Measurements from ENCODE around the gene OSGIN1.

Gene OSGIN1

DNA sequence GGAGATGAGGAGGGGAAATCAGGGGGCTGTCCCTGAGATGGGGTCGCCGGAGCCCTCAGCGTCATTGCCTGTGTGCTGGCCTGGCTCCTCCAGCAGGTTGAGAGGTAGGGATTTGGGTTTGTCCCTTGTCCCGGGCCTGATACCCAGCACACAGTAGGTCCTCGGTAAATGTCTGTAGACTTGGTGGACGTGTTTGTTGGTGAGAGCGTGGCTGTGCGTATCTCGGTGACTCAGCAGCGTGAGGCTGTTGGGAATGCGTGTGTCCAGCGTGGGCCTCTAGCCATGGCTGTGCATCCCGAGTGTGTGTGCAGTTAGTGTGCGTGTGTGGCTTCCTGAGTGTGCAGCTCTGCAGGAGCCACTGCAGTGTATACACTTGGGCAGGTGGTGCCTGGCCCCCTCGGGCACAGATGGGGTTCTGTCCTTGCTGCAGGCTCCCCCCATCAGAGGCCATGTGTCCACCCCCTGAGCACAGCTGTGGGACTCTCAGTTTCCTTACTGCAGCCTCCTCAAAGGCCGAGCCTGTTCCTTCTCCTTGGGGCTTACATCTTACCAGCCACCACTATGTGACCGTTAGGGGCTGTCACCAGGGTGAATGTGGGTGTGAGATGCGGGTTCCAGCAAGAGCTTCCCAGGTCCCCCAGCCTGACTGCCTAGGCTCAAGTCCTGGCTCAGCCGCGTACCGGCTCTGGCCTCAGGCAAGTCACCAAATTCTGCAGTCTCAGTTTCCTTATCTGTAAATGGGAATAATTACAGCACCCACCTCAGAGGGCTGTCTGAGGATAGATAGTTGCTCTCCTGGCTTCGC lies 20.7 kb downstream of the OSGIN1 start:
- no CpG with 5 or more reads among the region's 22 CpGs for WGBS (ENCODE audit: insufficient coverage, insufficient read length)
- H3K36me3 ChIP-seq (ENCODE audit: control insufficient read depth, insufficient read depth, low read length) = no peaks in the 10 kb centered on the region
- no peak overlapping the region for H3K4me3 ChIP-seq (ENCODE audit: low read length)
- no peak for DNase-seq (ENCODE audit: low read depth, low spot score)
- H3K27me3 ChIP-seq (ENCODE audit: control insufficient read depth, insufficient read depth, low read length) = peaks cover 4% of the 10 kb centered on the region; the same call in 1 of the 2 replicates
- H3K27ac ChIP-seq (ENCODE audit: low read length) = no peak overlapping the region
- peaks cover 3% of the 10 kb centered on the region; the same call in 1 of the 2 replicates for H3K4me1 ChIP-seq (ENCODE audit: control insufficient read depth, insufficient read depth, low read length)
- no peaks in the 10 kb centered on the region for H3K9me3 ChIP-seq (ENCODE audit: control insufficient read depth, insufficient read depth, low read length)

GRCh38 chr16:83974475-83974874 lies 21.4 kb downstream of the OSGIN1 start:
- no peaks in the 10 kb centered on the region for H3K27me3 ChIP-seq (ENCODE audit: control insufficient read depth, insufficient read depth, low read length)
- H3K4me3 ChIP-seq (ENCODE audit: low read length) = no peak overlapping the region
- H3K9me3 ChIP-seq (ENCODE audit: control insufficient read depth, insufficient read depth, low read length) = no peaks in the 10 kb centered on the region
- peaks cover 3% of the 10 kb centered on the region; the same call in 1 of the 2 replicates for H3K4me1 ChIP-seq (ENCODE audit: control insufficient read depth, insufficient read depth, low read length)
- no CpG with 5 or more reads among the region's 7 CpGs for whole genome bisulfite sequencing (ENCODE audit: insufficient coverage, insufficient read length)
- no peak overlapping the region for H3K27ac ChIP-seq (ENCODE audit: low read length)
- H3K36me3 ChIP-seq (ENCODE audit: control insufficient read depth, insufficient read depth, low read length) = no peaks in the 10 kb centered on the region
- DNase-seq (ENCODE audit: low read depth, low spot score) = no peak

DNA sequence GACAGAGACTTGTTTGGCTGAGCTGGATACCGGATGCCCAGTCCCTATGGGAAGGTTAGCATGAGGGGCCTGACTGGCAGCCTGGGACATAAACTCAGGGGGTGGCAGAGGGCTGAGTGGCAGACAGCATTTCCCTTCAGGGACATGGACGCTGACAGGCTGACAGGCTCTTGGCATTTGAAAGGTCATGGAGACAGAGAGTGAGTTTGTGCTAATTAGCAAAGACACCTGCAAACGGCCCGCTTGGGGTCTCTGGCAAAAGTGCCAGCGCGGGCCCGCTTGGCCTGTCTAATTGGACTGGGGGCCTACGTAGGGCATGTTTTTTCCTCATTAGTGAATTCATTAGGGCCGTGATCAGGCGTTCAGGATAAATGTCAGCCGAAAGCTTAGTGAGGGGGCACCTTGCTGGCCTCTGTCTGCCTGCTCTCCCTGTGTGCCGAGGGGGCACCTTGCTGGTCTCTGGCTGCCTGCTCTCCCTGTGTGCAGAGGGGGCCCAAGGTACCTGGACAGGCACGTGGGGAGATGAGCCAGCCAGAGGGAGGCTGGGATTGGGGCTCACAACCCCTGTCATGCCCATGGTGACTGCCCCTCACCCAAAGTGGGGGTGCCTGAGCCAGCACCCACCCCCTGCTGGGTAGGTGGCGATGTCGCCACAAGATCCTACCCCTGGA lies 22.7 kb downstream of the OSGIN1 start:
- Histone ChIP-seq H3K36me3 (ENCODE audit: control insufficient read depth, insufficient read depth, low read length) (no peaks in the 10 kb centered on the region), H3K4me1 (ENCODE audit: control insufficient read depth, insufficient read depth, low read length) (no peaks in the 10 kb centered on the region; the same call in 1 of the 2 replicates), H3K27me3 (ENCODE audit: control insufficient read depth, insufficient read depth, low read length) (no peaks in the 10 kb centered on the region), H3K4me3 (ENCODE audit: low read length) (no peak overlapping the region), H3K9me3 (ENCODE audit: control insufficient read depth, insufficient read depth, low read length) (no peaks in the 10 kb centered on the region), H3K27ac (ENCODE audit: low read length) (no peak overlapping the region)
- no CpG with 5 or more reads among the region's 15 CpGs for WGBS (ENCODE audit: insufficient coverage, insufficient read length)
- no peak for DNase-seq (ENCODE audit: low read depth, low spot score)

- Histone ChIP-seq H3K27ac (ENCODE audit: low read length) (no peak overlapping the region), H3K27me3 (ENCODE audit: control insufficient read depth, insufficient read depth, low read length) (no peaks in the 10 kb centered on the region), H3K36me3 (ENCODE audit: control insufficient read depth, insufficient read depth, low read length) (no peaks in the 10 kb centered on the region), H3K4me1 (ENCODE audit: control insufficient read depth, insufficient read depth, low read length) (no peaks in the 10 kb centered on the region), H3K9me3 (ENCODE audit: control insufficient read depth, insufficient read depth, low read length) (no peaks in the 10 kb centered on the region), H3K4me3 (ENCODE audit: low read length) (no peak overlapping the region)
- no peak for DNase-seq (ENCODE audit: low read depth, low spot score)
- WGBS (ENCODE audit: insufficient coverage, insufficient read length) = no CpG with 5 or more reads among the region's 6 CpGs
Observed at GRCh38 chr16:83977056-83977815, 24.2 kb downstream of the OSGIN1 start.

DNA sequence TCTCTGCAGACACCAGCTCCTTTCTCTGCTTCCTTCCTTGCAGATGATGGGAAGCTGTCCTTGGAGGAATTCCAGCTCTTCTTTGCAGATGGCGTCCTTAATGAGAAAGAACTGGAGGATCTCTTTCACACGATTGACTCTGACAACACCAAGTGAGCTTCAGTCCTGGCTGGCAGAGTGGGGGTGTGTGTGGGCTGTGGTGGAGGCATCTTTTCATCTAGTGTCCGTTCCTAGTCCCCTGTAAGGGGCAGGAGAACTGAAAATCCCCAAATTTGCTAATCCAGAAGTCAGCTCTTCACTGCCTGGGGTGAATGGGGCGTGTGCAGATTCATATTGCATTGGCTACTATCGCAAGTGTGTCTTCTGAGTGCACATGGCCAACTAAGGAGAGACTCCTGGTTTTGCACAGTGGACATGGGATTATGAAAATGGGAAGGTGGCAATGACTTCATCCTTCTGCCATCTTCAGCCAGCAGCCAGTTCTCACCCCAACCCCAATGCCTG lies 25.4 kb downstream of the OSGIN1 start:
- no peak overlapping the region for H3K4me3 ChIP-seq (ENCODE audit: low read length)
- H3K27me3 ChIP-seq (ENCODE audit: control insufficient read depth, insufficient read depth, low read length) = no peaks in the 10 kb centered on the region
- no peaks in the 10 kb centered on the region for H3K36me3 ChIP-seq (ENCODE audit: control insufficient read depth, insufficient read depth, low read length)
- no CpG with 5 or more reads among the region's 5 CpGs for WGBS (ENCODE audit: insufficient coverage, insufficient read length)
- H3K4me1 ChIP-seq (ENCODE audit: control insufficient read depth, insufficient read depth, low read length) = no peaks in the 10 kb centered on the region
- DNase-seq (ENCODE audit: low read depth, low spot score) = no peak
- no peak overlapping the region for H3K27ac ChIP-seq (ENCODE audit: low read length)
- H3K9me3 ChIP-seq (ENCODE audit: control insufficient read depth, insufficient read depth, low read length) = no peaks in the 10 kb centered on the region

DNA sequence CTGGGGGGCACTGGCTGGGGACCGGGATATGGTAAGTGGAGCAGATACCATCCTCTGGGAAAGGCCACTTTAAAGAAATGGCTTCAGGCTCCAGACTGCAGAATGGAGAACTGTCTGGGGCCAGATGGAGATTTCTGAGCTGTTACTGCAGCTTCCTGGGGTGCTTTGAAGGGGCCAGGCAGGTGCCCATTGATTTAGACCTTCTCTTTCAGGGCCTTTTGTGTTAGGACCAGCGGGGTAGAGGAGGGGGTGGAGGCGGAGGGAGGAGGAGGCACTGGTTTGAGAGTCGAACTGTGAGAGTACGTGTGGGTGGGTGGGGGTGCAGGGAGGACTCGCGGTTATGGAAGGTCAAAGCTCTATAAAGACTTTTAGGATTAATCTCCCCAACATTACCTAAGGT lies 26.4 kb downstream of the OSGIN1 start:
- DNase-seq (ENCODE audit: low read depth, low spot score) = no peak
- no CpG with 5 or more reads among the region's 7 CpGs for WGBS (ENCODE audit: insufficient coverage, insufficient read length)
- H3K27me3 ChIP-seq (ENCODE audit: control insufficient read depth, insufficient read depth, low read length) = no peaks in the 10 kb centered on the region
- H3K9me3 ChIP-seq (ENCODE audit: control insufficient read depth, insufficient read depth, low read length) = no peaks in the 10 kb centered on the region
- H3K36me3 ChIP-seq (ENCODE audit: control insufficient read depth, insufficient read depth, low read length) = no peaks in the 10 kb centered on the region
- H3K27ac ChIP-seq (ENCODE audit: low read length) = no peak overlapping the region
- H3K4me1 ChIP-seq (ENCODE audit: control insufficient read depth, insufficient read depth, low read length) = no peaks in the 10 kb centered on the region
- H3K4me3 ChIP-seq (ENCODE audit: low read length) = no peak overlapping the region

GRCh38 chr16:83980794-83981193 lies 27.8 kb downstream of the OSGIN1 start:
- no CpG with 5 or more reads among the region's 2 CpGs for WGBS (ENCODE audit: insufficient coverage, insufficient read length)
- H3K27ac ChIP-seq (ENCODE audit: low read length) = no peak overlapping the region

GRCh38 chr16:83981799-83982198 lies 28.8 kb downstream of the OSGIN1 start:
- WGBS (ENCODE audit: insufficient coverage, insufficient read length) = no CpG with 5 or more reads among the region's 8 CpGs
- no peak for DNase-seq (ENCODE audit: low read depth, low spot score)
- Histone ChIP-seq H3K27me3 (ENCODE audit: control insufficient read depth, insufficient read depth, low read length) (no peaks in the 10 kb centered on the region), H3K9me3 (ENCODE audit: control insufficient read depth, insufficient read depth, low read length) (no peaks in the 10 kb centered on the region), H3K36me3 (ENCODE audit: control insufficient read depth, insufficient read depth, low read length) (no peaks in the 10 kb centered on the region), H3K4me1 (ENCODE audit: control insufficient read depth, insufficient read depth, low read length) (no peaks in the 10 kb centered on the region), H3K27ac (ENCODE audit: low read length) (no peak overlapping the region), H3K4me3 (ENCODE audit: low read length) (no peak overlapping the region)

More at GRCh38 chr16:83980794-83981193, 27.8 kb downstream of the OSGIN1 start:
- no peaks in the 10 kb centered on the region for H3K27me3 ChIP-seq (ENCODE audit: control insufficient read depth, insufficient read depth, low read length)
- H3K4me3 ChIP-seq (ENCODE audit: low read length) = no peak overlapping the region
- no peaks in the 10 kb centered on the region for H3K9me3 ChIP-seq (ENCODE audit: control insufficient read depth, insufficient read depth, low read length)
- DNase-seq (ENCODE audit: low read depth, low spot score) = no peak
- H3K36me3 ChIP-seq (ENCODE audit: control insufficient read depth, insufficient read depth, low read length) = no peaks in the 10 kb centered on the region
- no peaks in the 10 kb centered on the region for H3K4me1 ChIP-seq (ENCODE audit: control insufficient read depth, insufficient read depth, low read length)

DNA sequence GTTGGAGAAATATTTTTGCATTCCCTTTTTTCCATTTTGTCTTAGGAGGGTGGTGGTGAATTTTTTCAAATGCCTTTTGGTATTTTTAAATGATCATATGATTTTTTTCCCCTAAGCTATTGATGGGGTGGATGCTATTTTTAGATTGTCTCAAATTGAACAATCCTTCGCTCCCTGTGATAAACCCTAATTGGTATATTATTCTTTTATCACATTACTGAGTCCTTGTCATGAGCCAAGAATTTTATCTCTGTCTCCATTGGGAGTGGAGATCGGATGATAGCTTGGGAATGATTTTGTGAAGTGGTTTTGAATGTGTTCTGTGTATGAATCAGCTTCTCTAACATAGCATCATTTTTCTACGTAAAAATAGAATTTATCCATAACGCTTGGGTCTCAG lies 30.5 kb downstream of the OSGIN1 start:
- Histone ChIP-seq H3K36me3 (ENCODE audit: control insufficient read depth, insufficient read depth, low read length) (no peaks in the 10 kb centered on the region), H3K4me3 (ENCODE audit: low read length) (no peak overlapping the region), H3K27me3 (ENCODE audit: control insufficient read depth, insufficient read depth, low read length) (no peaks in the 10 kb centered on the region), H3K4me1 (ENCODE audit: control insufficient read depth, insufficient read depth, low read length) (no peaks in the 10 kb centered on the region), H3K27ac (ENCODE audit: low read length) (no peak overlapping the region), H3K9me3 (ENCODE audit: control insufficient read depth, insufficient read depth, low read length) (no peaks in the 10 kb centered on the region)
- DNase-seq (ENCODE audit: low read depth, low spot score) = no peak
- no CpG with 5 or more reads among the region's 4 CpGs for WGBS (ENCODE audit: insufficient coverage, insufficient read length)

- no peaks in the 10 kb centered on the region for H3K36me3 ChIP-seq (ENCODE audit: control insufficient read depth, insufficient read depth, low read length)
- H3K27me3 ChIP-seq (ENCODE audit: control insufficient read depth, insufficient read depth, low read length) = no peaks in the 10 kb centered on the region
- no peaks in the 10 kb centered on the region for H3K4me1 ChIP-seq (ENCODE audit: control insufficient read depth, insufficient read depth, low read length)
- H3K4me3 ChIP-seq (ENCODE audit: low read length) = no peak overlapping the region
- no peaks in the 10 kb centered on the region for H3K9me3 ChIP-seq (ENCODE audit: control insufficient read depth, insufficient read depth, low read length)
- H3K27ac ChIP-seq (ENCODE audit: low read length) = no peak overlapping the region
- no CpG with 5 or more reads among the region's 8 CpGs for WGBS (ENCODE audit: insufficient coverage, insufficient read length)
- no peak for DNase-seq (ENCODE audit: low read depth, low spot score)
Observed at GRCh38 chr16:83989300-83989699, 36.3 kb downstream of the OSGIN1 start.

All from iPS DF 6.9 (cell line).